Stimulated activated CD4-positive, alpha-beta T cell treated with anti-CD3 and anti-CD28 coated beads, TNF-alpha, amount 100 ng/mL, for 4 hours (primary cell): Measurements from ENCODE around the gene PIAS1.
"Not testable (repeated sequence)": the region's sequence is repeated elsewhere in the genome, so short reads cannot be mapped to it uniquely, and the experiment has no call there.

Experiments used
- DNase-seq, 3 experiments: peaks; one replicate each; pipeline ENCODE4 v3.0.0-alpha.2; 2020; ENCODE audit warnings: low read depth in 3 of 3

The PIAS1 gene

DNA sequence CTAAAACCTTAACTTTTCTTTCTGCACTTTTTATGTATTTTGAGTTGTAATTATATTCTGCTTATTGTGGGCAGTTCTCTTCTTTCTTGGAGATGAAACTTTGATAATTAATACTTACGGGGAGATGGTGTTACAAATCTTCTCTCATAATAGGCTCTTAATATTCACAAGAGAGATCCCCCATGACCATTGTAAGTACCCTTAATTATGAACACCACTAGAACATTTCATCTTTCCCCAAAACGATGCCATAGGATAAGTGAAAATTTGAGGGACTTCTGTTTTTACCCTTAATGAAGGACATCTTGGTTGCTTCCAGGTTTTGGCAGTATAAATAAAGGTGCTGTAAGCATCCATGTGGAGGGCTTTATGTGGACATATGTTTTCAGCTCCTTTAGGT is 60.7 kb downstream of the PIAS1 start:
- DNase-seq: no peak

DNA sequence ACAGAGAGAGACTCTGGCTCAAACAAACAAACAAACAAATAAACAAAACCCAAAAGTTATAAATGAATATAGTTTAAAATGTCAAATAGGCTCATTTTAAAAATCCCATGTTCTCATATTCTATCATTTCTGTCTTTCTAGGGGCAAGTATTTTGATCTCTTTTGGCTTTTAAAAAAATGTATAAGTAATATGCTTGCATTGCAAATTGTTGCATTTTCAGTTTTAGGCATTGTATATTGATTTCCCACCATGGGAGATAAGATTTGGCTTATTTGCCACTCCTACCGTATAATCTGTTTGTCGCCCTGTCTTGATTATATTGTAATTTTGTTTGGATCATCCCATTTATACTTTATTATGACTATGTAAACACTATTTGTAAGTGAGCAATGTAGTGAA is 70.6 kb downstream of the PIAS1 start:
- DNase-seq: no peak

DNA sequence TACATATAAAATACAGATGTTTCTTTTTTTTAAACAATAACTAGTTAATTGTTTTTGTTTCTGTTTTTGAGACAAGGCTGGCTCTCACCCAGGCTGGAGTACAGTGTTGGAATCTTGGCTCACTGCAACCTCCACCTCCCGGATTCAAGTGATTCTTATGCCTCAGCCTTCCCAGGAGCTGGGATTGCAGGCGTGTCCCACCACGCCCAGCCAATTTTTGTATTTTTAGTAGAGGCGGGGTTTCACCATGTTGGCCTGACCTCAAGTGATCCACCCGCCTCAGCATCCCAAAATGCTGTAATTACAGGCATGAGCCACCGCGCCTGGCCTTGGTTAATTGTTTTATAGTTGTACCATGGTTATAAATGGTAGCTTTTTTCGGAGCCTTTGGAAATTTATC is 72.3 kb downstream of the PIAS1 start:
- DNase-seq: no peak

DNA sequence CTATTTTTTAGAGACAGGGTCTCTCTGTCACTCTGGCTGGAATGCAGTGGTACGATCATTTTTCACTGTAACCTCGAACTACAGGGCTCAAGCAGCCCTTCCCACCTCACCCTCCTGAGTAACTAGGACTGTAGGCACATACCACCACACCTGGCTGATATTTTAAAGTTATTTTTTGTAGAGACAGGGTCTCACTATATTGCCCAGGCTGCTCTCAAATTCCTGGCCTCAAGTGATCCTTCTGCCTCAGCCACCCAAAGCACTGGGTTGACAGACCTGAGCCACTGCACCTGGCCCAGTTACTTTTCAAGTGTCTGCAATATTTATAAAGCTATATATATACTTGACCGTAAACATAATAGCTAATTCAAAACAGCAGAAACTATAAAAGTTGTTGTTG is 75.0 kb downstream of the PIAS1 start:
- no peak for DNase-seq

DNA sequence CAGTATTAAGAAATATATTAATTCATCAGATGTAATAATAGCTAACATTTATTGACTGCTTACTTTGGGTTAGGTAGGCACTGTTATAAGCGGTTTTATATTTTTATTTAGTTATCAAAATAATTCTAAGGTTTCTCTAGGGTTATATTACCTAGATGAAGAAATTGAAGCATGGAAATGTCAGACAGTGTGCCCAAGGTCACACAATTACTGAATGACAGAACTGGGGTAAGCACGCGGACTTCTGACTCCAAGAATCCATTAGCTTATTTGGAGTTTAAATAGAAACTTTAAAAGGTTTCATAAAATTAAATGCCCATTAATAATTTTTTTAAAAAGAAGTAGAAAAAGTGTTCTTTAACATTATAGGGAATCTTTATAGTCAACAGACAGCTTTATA is 76.7 kb downstream of the PIAS1 start:
- DNase-seq: no peak

DNA sequence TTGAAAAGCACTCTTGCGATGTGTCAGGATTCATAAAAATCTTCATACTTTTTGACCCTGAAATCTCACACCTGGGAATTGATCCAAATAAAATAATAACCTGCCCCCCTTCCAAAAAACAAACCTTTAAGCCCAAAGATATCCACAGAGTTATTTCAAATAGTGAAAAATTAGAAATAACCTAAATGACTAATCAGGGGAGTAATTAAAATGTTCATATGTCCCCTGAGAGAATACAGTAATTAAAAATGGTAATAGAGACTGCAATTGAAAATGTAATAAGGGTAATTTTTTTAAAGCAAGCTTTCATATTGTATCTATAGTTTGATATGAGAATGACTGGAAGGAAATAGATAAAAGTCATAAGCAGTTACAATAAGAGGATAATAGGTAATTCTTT is 83.0 kb downstream of the PIAS1 start:
- no peak for DNase-seq

DNA sequence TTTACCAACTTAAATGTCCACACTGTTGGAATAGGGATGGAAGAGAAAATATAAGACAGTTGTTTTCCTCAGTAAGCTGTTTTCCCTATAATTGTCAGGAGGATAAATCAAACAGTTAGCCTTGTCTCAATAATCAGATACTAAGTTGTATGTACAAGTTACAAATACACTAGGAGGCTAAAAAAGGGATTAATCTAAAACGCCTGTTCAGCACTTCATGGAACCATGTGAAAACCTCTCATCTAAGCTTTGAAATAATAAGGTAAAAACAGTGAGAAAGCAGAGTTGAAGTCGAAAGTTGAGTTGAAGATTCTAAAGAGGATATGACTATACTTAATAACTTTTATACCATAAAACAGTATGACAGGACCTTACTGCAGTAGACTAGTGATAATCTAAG is 89.0 kb downstream of the PIAS1 start:
- DNase-seq: no peak

DNA sequence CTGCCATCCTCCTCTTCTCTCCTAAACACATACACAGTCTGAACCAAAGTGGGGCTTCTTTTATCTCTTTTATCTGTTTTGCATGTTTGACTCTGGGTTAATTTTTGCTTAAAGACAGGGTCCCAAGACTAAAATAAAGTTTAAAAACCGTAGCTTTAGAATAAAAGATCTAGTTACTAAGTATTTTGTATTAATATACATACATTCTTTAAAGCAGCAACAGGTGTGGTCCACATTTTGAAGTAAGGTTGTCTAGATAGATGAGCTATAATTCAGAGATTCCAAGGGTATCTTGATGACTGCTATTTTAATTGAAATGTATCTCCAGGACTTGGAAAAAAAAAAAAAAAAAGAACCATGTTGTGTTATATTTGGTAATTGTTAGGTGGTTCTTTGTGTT is 89.7 kb downstream of the PIAS1 start:
- DNase-seq: no peak

DNA sequence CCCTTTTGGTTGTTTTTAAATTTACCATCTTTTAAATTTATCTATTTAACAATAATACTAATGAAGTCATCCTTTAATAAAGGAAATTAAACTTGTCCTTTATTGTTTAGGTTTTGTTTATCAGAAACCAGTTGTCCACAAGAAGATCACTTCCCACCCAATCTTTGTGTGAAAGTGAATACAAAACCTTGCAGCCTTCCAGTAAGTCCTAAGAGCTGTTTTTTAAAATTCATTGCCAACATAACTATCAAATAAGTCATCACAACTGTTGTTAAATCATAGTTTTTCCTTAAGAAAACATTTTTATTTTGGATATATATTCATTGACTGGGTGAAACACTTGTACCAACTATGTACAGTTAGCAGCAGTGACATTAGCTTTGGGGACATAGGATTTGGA is 91.6 kb downstream of the PIAS1 start:
- DNase-seq: no peak

DNA sequence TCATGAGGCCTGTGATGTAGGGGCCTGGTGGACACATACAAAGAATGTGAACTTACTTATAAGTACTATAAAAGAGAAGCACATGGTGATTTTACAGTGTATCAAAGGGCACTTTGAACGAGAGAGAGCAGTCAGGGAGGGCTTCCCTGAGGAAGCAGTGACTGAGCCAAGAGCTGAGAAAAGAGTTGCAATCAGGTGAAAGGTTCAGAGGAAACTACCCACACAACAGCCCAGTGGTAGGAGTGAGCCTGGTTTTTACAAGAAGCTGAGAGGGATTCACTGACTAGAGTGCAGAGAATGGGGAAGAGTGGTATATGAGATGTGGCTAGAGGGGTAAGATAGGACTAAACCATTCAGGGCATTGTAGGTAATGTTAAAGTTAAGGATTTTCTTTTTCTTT is 93.9 kb downstream of the PIAS1 start:
- DNase-seq: no peak

DNA sequence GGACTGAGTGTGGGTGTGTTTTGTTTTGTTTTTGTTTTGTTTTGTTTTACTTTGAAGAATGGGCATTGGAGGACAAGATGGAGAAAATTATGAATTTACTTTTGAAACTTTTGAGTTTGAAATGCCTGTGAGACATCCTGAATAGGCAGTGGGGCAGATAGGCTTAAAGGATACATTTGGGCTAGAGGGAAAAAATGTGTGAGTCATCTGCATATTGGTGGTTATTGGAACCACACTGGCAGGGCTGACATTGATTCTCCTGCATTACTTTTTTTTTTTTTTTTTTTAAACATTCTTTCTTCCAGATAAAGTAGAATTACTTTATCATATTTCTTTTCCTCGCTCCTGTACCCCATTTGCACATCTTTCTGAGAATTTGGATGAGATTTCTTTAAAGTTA is 94.9 kb downstream of the PIAS1 start:
- DNase-seq: no peak

DNA sequence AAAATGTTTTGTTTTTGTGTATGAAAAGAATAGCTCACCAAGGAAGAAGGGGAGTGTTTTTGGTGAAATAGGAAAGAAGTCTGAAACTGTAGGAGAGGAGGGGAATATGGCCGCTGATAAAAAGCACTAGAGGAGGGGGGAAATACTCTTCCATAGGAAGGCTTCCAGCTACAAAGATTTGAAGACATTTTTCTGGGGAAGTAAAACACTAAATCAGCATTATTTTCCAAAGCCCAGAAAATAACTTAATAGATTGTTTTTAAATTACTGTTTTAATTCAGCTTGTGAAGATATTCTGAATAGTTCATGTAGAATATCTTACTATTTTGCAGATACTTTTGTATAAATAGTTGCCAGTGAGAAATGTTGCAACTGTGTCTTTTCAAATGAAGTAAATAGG is 96.1 kb downstream of the PIAS1 start:
- no peak for DNase-seq

DNA sequence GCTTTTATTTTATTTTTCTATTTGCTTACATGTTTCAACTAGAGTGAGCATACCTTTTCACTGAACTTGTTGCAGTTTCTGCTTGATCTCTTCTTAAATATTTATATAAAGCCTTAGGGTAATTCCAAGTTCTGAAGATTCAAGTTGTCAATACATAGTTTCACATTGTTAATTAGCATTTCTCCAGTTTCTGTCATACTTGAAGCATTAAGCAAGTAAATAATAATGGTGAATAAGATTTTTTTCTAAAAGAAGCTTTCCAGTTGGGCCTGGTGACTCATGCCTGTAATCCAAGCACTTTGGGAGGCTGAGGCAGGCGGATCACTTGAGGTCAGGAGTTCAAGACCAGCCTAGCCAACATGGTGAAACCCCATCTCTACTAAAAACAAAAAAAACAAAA is 97.2 kb downstream of the PIAS1 start:
- no peak for DNase-seq

DNA sequence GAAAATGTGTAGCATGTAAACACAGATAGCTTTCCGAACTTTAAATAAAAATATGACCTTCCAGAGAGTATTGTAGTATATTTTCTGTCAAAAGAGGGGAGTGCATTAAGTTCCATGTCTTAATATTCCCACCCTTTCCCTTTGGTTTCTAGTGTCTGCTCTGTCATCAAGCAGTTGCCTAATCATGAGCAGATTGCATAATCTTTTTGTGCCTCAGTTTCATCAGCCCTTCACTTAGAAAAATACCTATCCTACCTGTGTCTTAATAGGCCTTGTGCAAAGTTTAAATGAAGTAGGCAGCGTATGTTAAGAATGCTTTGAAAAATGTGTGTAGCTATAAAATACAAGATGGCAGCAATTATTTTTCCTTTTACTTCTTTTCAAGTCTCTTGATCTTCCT is 98.2 kb downstream of the PIAS1 start:
- no peak for DNase-seq

DNA sequence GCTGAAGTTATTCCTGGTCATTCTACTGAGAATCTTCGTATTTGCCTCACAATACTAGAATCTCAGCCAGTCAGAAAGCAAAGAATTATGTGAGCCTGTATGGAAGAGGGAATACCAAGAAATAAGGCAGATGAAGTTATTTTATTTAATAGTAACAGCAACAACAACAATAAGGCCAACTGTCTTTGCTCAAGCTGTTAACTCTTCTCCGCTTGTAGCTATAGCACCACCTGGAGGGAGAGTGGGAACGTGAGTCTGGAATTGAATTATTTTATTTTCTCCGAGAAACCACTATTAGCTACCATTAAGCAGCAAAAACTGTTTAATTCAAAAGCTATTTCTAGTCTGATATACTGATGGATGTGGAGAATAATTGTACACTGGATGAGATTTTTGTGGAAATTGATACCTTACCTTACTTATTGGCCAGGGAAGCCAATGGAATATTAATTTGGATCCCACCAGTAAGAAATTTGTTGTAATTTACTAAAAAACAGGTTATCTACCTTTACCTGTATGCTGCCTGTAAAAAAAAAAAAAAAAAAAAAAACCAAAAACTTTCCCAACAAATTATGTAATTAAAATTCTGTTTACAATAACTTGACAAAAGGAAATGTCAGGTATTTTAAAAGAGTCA is 100.9 kb downstream of the PIAS1 start:
- no peak for DNase-seq

DNA sequence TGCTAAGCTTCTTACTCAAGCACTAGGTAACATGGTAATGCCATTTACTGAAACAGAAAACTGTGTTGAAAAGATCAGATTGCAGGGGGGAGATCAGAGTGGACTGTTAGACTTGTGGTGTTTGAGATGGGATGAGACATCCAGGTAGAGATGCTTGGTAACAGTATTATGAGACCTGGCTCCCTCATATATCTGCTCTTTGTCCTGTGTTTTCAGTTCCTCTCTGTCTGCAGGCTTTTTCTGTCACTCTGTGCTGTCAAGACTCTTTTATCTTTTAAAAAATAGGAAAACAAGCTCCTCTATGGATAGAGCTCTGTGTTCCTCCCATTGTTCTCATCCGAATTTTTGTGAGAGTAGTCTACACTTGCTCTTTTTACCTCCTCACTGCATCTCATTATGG is 103.0 kb downstream of the PIAS1 start:
- DNase-seq: no peak

DNA sequence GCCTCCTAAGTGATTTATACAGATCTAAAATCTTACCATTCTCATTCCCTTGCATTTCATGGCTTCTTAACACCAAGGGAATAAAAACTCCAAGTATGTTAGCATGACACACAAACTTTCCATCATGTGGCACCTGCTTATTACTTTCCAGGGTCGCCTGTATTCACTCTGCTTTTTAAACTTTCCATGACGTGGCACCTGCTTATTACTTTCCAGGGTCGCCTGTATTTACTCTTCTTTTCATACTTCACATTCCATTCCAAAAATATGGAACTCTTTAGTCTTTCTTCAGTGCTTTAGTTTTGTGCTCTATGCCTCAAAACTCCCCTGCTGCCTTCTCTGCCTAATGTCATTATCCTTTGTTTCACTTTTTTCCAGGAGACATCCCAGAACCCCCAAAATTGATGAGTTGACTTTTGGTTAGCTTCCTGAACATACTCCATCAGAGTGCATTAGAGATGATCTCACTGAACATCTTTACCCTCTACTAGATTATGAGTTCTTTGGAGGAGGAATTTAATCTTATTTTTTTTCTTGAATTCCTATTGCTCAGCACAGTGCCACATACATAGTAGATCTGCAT is 104.0 kb downstream of the PIAS1 start:
- no peak for DNase-seq

DNA sequence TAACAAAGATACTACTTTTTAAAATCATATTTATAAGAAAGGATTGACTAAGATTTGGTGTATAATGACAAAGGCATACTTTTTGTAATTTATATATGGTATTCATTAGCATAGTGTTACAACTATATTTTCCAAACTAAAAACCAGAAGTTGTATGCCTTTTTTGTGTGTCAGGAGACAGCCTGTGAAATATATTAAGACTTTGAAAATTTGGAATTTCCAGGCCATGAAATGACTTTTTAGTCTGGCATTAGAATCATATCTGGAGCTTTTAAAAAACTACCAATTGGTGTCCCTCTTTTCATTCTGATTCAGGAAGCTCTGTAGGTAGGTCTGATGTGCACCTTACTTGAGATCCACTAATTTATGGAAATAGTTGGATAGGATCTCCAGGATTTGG is 109.1 kb downstream of the PIAS1 start:
- no peak for DNase-seq

DNA sequence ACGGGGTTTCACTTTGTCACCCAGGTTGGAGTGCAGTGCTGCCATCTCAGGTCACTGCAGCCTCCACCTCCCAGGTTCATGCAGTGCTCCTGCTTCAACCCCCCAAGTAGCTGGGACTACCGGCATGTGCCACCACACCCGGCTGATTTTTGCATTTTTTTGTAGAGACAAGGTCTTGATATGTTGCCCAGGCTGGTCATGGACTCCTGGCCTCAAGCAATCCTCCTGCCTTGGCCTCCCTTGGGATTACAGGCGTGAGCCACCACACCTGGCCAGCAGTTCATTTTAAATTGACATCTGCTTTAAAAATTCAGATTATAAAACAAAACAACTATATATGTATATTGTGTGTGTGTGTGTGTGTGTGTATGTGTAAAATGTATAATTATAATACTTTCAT is 112.7 kb downstream of the PIAS1 start:
- no peak for DNase-seq

DNA sequence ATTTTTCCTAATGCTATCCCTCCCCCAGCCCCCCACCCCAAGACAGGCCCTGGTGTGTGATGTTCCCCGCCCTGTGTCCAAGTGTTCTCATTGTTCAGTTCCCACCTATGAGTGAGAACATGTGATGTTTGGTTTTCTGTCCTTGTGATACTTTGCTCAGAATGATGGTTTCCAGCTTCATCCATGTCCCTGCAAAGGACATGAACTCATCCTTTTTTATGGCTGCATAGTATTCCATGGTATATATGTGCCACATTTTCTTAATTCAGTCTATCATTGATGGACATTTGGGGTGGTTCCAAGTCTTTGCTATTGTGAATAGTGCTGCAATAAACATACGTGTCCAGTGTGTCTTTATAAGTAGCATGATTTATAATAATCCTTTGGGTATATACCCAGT is 117.9 kb downstream of the PIAS1 start:
- DNase-seq: not testable (repeated sequence)

DNA sequence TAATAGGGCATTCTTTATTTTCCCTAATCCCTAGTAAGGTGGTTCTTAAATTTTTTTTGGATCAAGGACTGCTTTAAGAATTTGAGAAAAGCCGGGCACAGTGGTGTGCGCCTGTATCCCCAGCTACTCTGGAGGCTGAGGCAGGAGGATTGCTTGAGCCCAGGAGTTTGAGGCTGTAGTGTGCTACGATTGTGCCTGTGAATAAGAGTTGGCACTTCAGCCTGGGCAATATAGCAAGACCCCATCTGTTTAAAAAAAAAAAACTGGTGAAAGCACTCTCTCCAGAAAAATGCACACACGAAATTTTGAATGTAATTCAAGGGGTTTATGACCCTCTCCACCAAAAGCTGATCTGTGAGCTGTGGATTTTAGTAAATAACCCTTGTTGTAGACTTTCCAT is 119.0 kb downstream of the PIAS1 start:
- no peak for DNase-seq

DNA sequence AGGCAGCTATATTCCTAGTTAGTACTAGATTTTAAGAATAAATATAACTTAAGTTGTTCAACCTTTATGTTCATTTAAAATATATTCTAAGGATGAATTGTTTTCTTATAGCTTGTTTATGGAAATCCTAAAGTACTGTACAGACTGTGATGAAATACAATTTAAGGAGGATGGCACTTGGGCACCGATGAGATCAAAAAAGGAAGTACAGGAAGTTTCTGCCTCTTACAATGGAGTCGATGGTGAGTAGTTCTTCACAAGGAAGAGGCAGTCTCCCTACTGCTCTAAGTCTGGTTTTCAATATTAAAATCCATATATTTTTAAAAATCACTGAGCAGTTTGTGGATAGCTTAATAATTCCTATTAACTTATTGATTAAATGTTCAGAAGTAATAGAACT is 121.4 kb downstream of the PIAS1 start:
- DNase-seq: no peak

DNA sequence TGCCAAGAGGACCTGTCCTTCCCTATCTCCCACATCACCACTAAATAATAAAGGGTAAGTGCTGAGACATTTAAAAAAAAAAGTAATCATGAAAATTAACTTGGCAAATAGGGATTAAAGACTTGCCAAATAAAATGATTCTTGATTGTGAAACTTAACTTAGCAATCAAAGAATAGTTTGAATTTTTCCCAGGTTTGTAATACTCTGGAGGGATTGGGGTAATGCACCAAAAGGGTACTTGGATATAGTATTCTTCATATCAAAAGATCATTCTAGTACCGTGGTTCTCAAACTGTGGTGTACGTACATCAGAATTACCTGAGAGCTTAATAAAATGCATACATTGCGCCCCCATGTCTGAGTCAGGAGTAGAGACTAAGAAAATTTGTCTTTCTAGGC is 122.5 kb downstream of the PIAS1 start:
- no peak for DNase-seq

DNA sequence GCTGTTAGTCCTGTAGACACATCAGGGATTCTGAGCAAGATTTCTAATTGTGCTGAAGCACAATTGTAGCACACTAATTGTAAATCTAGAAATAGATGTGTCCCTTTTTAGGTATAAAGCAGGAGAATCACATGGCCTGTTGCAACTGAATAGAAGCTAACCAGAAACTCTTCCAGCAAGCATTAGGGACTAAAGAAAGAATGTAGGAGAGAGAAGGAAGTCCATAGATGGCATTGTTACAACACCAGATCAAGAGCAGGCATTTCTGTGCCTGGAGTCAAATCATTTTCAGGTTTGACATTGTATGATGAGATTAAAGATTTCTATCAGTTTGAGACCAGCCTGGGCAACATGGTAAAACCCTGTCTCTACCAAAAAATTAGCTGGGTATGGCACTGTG is 123.6 kb downstream of the PIAS1 start:
- no peak for DNase-seq
